Neutrophil (primary cell): Measurements from ENCODE around the gene ZXDC.

Experiments
- H3K27ac ChIP-seq: fragments of 200-600 bp; sonication (generic); 2 replicates; pipeline ENCODE4 v1.5.1; 2016; ENCODE audit warnings: mild to moderate bottlenecking, moderate library complexity
- H3K27me3 ChIP-seq: fragments of 200-600 bp; sonication (generic); 2 replicates; pipeline ENCODE4 v1.6.0; 2016; ENCODE audit warnings: mild to moderate bottlenecking
- H3K36me3 ChIP-seq: fragments of 200-600 bp; sonication (generic); 2 replicates; pipeline ENCODE4 v1.5.1; 2017
- H3K4me1 ChIP-seq, 2 experiments: fragments of 200-600 bp in 1 of 2; sonication (generic) in 1 of 2; 1 replicate in 1 of 2; 2 replicates in 1 of 2; pipeline versions ENCODE4 v1.5.1 to v1.6.1; 2013 to 2016; ENCODE audit warnings: low read depth in 1 of 2, low read length in 1 of 2, mild to moderate bottlenecking in 1 of 2, moderate library complexity in 1 of 2; ENCODE audit not compliant: control insufficient read depth in 1 of 2, insufficient read depth in 1 of 2
- H3K4me3 ChIP-seq, 2 experiments: fragments of 200-600 bp in 1 of 2; sonication (generic) in 1 of 2; 1 replicate in 1 of 2; 2 replicates in 1 of 2; pipeline ENCODE4 v1.5.1; 2013 to 2016; ENCODE audit warnings: low read depth in 1 of 2, low read length in 1 of 2, mild to moderate bottlenecking in 1 of 2, moderate library complexity in 1 of 2
- H3K9me3 ChIP-seq: fragments of 200-600 bp; sonication (generic); 2 replicates; pipeline ENCODE4 v1.5.1; 2016
- CTCF ChIP-seq: fragments of 200-600 bp; sonication (generic); IDR thresholded peaks from 2 replicates; pipeline ENCODE4 v1.5.1; 2016; ENCODE audit warnings: antibody characterized with exemption

Gene ZXDC

GRCh38 chr3:126390751-126391150 is 84.9 kb downstream of the ZXDC start:
- Histone ChIP-seq H3K36me3 (no peaks in the 10 kb centered on the region), H3K4me1 (peaks cover 5 to 7% of the 10 kb centered on the region in 2 experiments), H3K4me3 (no peak overlapping the region), H3K27ac (no peak overlapping the region), H3K27me3 (peaks cover 84% of the 10 kb centered on the region), H3K9me3 (no peaks in the 10 kb centered on the region)
- TF ChIP-seq CTCF: no peak

- Histone ChIP-seq H3K36me3 (no peaks in the 10 kb centered on the region), H3K9me3 (no peaks in the 10 kb centered on the region), H3K27ac (no peak overlapping the region), H3K27me3 (peaks cover 84% of the 10 kb centered on the region), H3K4me1 (peaks cover 5 to 7% of the 10 kb centered on the region in 2 experiments), H3K4me3 (no peak overlapping the region)
- no peak for TF ChIP-seq CTCF
These were observed 85.5 kb downstream of the ZXDC start for GRCh38 chr3:126390201-126390600.

- H3K27ac ChIP-seq: no peak overlapping the region
- H3K4me1 ChIP-seq: peaks cover 5 to 7% of the 10 kb centered on the region in 2 experiments
- no peak for TF ChIP-seq CTCF
- H3K4me3 ChIP-seq: no peak overlapping the region
- H3K27me3 ChIP-seq: peaks cover 81% of the 10 kb centered on the region
- no peaks in the 10 kb centered on the region for H3K36me3 ChIP-seq
- H3K9me3 ChIP-seq: no peaks in the 10 kb centered on the region
These were observed 85.9 kb downstream of the ZXDC start for GRCh38 chr3:126389794-126390146.

GRCh38 chr3:126389112-126389793 is 86.4 kb downstream of the ZXDC start:
- peaks cover 5 to 7% of the 10 kb centered on the region in 2 experiments for H3K4me1 ChIP-seq
- H3K27me3 ChIP-seq: peaks cover 76% of the 10 kb centered on the region
- no peaks in the 10 kb centered on the region for H3K9me3 ChIP-seq
- H3K4me3 ChIP-seq: peak overlapping the region; percentile 41 to 43
- TF ChIP-seq CTCF: peak; percentile 33
- peak overlapping the region; percentile 42 for H3K27ac ChIP-seq
- H3K36me3 ChIP-seq: no peaks in the 10 kb centered on the region
